ENCODE results near the gene SF1. TPM values are rescaled to one million over a fixed set of nuclear protein-coding genes. Genes with fewer than 3 reads are reported as not detected.
A peak's percentile ranks its signal among the peaks of the same experiment; 100 is the strongest.

SF1 gene
- total and polyA plus RNA-seq, 2 experiments from 2014 or later: 62.2 to 81.6 TPM

GRCh38 chr11:64810891-64811272 is 32.5 kb upstream of the SF1 start:
- H2AFZ ChIP-seq: peak overlapping the region; percentile 66
- peak overlapping the region; percentile 93 for H3K4me3 ChIP-seq
- no peak overlapping the region for H3K9ac ChIP-seq
- DNase-seq: no peak
- no peak overlapping the region for H3K27ac ChIP-seq
- H3K4me1 ChIP-seq (ENCODE audit: insufficient read depth): peaks cover 7% of the 10 kb centered on the region
- peak overlapping the region; percentile 67 for H3K4me2 ChIP-seq (ENCODE audit: unreplicated experiment)
- no peaks in the 10 kb centered on the region for H3K27me3 ChIP-seq (replicated peaks; ENCODE audit: insufficient read depth)
- no peaks in the 10 kb centered on the region for H3K36me3 ChIP-seq (ENCODE audit: low read depth)
- no peaks in the 10 kb centered on the region for H3F3A ChIP-seq (ENCODE audit: insufficient read depth)
- peaks cover 14% of the 10 kb centered on the region for H3K79me2 ChIP-seq (ENCODE audit: insufficient read depth)
- H4K20me1 ChIP-seq (ENCODE audit: insufficient read depth): no peaks in the 10 kb centered on the region
- H3K9me2 ChIP-seq (ENCODE audit: insufficient read depth): no peaks in the 10 kb centered on the region
- TF ChIP-seq EZH2phosphoT487 (IDR thresholded peaks at IDR 0.05; ENCODE audit: insufficient read depth, low read depth) (no peak), EZH2 (IDR thresholded peaks at IDR 0.05; ENCODE audit: insufficient read depth, poor library complexity, severe bottlenecking) (no peak)
- 55% methylated on average over 17 of the region's 17 CpGs for WGBS, 2 experiments (ENCODE audit: low coverage in 1 of 2, low lambda C conversion rate in 2 of 2, missing lambda C conversion rate in 2 of 2)
- H3K9me3 ChIP-seq (ENCODE audit: low read depth): no peaks in the 10 kb centered on the region
- in situ Hi-C loops (cut with MboI): no loop called here

DNA sequence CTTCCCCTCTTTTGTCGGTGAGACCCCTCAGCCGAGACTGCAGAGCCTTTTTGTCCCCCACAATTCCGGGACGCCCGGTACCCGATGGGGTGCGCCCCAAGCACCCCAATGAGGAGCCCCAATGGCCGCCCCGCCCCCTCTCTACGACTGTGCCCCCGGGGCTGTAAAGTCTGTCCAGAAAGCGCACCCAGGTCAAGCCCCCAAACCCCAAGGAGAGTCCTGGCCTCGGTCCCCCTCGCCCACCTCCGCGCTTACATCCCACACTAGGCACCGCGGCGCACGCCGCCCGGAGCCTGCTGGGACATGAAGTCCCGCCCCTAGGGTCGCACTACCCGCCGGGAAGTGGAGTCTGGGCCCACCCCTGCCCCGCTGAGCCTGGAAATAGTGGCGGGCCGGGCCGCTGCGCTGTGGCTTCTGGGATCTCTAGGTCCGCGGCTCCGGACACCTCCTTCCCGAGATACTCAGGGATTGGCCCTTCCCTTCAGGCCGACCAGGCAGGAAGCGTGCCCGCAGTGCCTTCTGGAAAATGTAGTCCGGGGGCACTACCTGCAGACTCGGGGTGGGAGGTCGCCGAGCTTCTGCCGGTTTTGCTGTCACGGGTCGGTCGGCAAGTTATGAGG is 32.0 kb upstream of the SF1 start, which contains the start of gene MEN1:
Gene MEN1 (minus strand): TSS at position 281 of the 620 bp plus-strand sequence. CDS start 442 bp downstream, outside the sequence.
- H3K9me2 ChIP-seq (ENCODE audit: insufficient read depth): no peaks in the 10 kb centered on the region
- no peaks in the 10 kb centered on the region for H3K27me3 ChIP-seq (replicated peaks; ENCODE audit: insufficient read depth)
- H3K4me2 ChIP-seq (ENCODE audit: unreplicated experiment): peak within 1 kb of the TSS; percentile 86
- H3K9me3 ChIP-seq (ENCODE audit: low read depth): no peaks in the 10 kb centered on the region
- H4K20me1 ChIP-seq (ENCODE audit: insufficient read depth): no peaks in the 10 kb centered on the region
- H3K4me1 ChIP-seq (ENCODE audit: insufficient read depth): peaks cover 7% of the 10 kb centered on the region
- no peak within 1 kb of the TSS for H3K27ac ChIP-seq
- peak; percentile 98 for DNase-seq
- peaks cover 14% of the 10 kb centered on the region for H3K79me2 ChIP-seq (ENCODE audit: insufficient read depth)
- no peaks in the 10 kb centered on the region for H3F3A ChIP-seq (ENCODE audit: insufficient read depth)
- H3K36me3 ChIP-seq (ENCODE audit: low read depth): no peaks in the 10 kb centered on the region
- no peak for TF ChIP-seq EZH2phosphoT487 (IDR thresholded peaks at IDR 0.05; ENCODE audit: insufficient read depth, low read depth)
- no peak for TF ChIP-seq EZH2 (IDR thresholded peaks at IDR 0.05; ENCODE audit: insufficient read depth, poor library complexity, severe bottlenecking)
- in situ Hi-C loops (cut with MboI): no loop called here
- peak within 1 kb of the TSS; percentile 93 for H3K4me3 ChIP-seq
- 1% methylated on average over 39 to 46 of the region's 46 CpGs for WGBS, 2 experiments (ENCODE audit: low coverage in 1 of 2, low lambda C conversion rate in 2 of 2, missing lambda C conversion rate in 2 of 2)
- peak within 1 kb of the TSS; percentile 94 for H2AFZ ChIP-seq
- peak within 1 kb of the TSS; percentile 84 for H3K9ac ChIP-seq

- H3K27me3 ChIP-seq (replicated peaks; ENCODE audit: insufficient read depth): no peaks in the 10 kb centered on the region
- H3K4me1 ChIP-seq (ENCODE audit: insufficient read depth): peaks cover 7% of the 10 kb centered on the region
- peaks cover 14% of the 10 kb centered on the region for H3K79me2 ChIP-seq (ENCODE audit: insufficient read depth)
- WGBS, 2 experiments (ENCODE audit: low coverage in 1 of 2, low lambda C conversion rate in 2 of 2, missing lambda C conversion rate in 2 of 2): 6 to 12% methylated on average over 25 to 41 of the region's 44 CpGs
- peak overlapping the region; percentile 84 for H3K9ac ChIP-seq
- H3K36me3 ChIP-seq (ENCODE audit: low read depth): no peaks in the 10 kb centered on the region
- H3K9me3 ChIP-seq (ENCODE audit: low read depth): no peaks in the 10 kb centered on the region
- peak; percentile 57 for DNase-seq
- no peaks in the 10 kb centered on the region for H4K20me1 ChIP-seq (ENCODE audit: insufficient read depth)
- TF ChIP-seq EZH2 (IDR thresholded peaks at IDR 0.05; ENCODE audit: insufficient read depth, poor library complexity, severe bottlenecking) (no peak), EZH2phosphoT487 (IDR thresholded peaks at IDR 0.05; ENCODE audit: insufficient read depth, low read depth) (no peak)
- in situ Hi-C loops (cut with MboI): no loop called here
- no peaks in the 10 kb centered on the region for H3F3A ChIP-seq (ENCODE audit: insufficient read depth)
- peak overlapping the region; percentile 94 for H2AFZ ChIP-seq
- H3K4me2 ChIP-seq (ENCODE audit: unreplicated experiment): peak overlapping the region; percentile 86
- no peak overlapping the region for H3K27ac ChIP-seq
- H3K9me2 ChIP-seq (ENCODE audit: insufficient read depth): no peaks in the 10 kb centered on the region
- peak overlapping the region; percentile 93 for H3K4me3 ChIP-seq
These were observed 31.5 kb upstream of the SF1 start for GRCh38 chr11:64809781-64810241.

- H3K9me2 ChIP-seq (ENCODE audit: insufficient read depth): no peaks in the 10 kb centered on the region
- no peak overlapping the region for H3K9ac ChIP-seq
- H4K20me1 ChIP-seq (ENCODE audit: insufficient read depth): no peaks in the 10 kb centered on the region
- TF ChIP-seq EZH2phosphoT487 (IDR thresholded peaks at IDR 0.05; ENCODE audit: insufficient read depth, low read depth): no peak
- TF ChIP-seq EZH2 (IDR thresholded peaks at IDR 0.05; ENCODE audit: insufficient read depth, poor library complexity, severe bottlenecking): no peak
- no peak overlapping the region for H2AFZ ChIP-seq
- no peak overlapping the region for H3K27ac ChIP-seq
- H3K79me2 ChIP-seq (ENCODE audit: insufficient read depth): peaks cover 14% of the 10 kb centered on the region
- DNase-seq: no peak
- H3K27me3 ChIP-seq (replicated peaks; ENCODE audit: insufficient read depth): no peaks in the 10 kb centered on the region
- in situ Hi-C loops (cut with MboI): no loop called here
- peaks cover 16% of the 10 kb centered on the region for H3K4me1 ChIP-seq (ENCODE audit: insufficient read depth)
- H3F3A ChIP-seq (ENCODE audit: insufficient read depth): no peaks in the 10 kb centered on the region
- H3K4me3 ChIP-seq: no peak overlapping the region
- H3K9me3 ChIP-seq (ENCODE audit: low read depth): no peaks in the 10 kb centered on the region
- no peaks in the 10 kb centered on the region for H3K36me3 ChIP-seq (ENCODE audit: low read depth)
- 86 to 88% methylated on average over 9 of the region's 9 CpGs for WGBS, 2 experiments (ENCODE audit: low coverage in 1 of 2, low lambda C conversion rate in 2 of 2, missing lambda C conversion rate in 2 of 2)
- H3K4me2 ChIP-seq (ENCODE audit: unreplicated experiment): no peak overlapping the region
These were observed 27.1 kb upstream of the SF1 start for GRCh38 chr11:64805481-64805880.
